Measurements from ENCODE around the gene REEP6.
"Not testable (repeated sequence)": the region's sequence is repeated elsewhere in the genome, so short reads cannot be mapped to it uniquely, and the experiment has no call there.

Gene REEP6

GRCh38 chr19:1519802-1520201 is 28.8 kb downstream of the REEP6 start:
- H2BK12ac ChIP-seq (ENCODE audit: low read length); H2BK15ac ChIP-seq (ENCODE audit: low read length); H3K9me3 ChIP-seq (replicated peaks in 1 of 2; ENCODE audit: control insufficient read depth in 2 of 2, insufficient read depth in 1 of 2, low read depth in 1 of 2, low read length in 2 of 2); H3K79me1 ChIP-seq (ENCODE audit: low read depth, low read length); H2BK120ac ChIP-seq (ENCODE audit: low read depth, low read length); H2AFZ ChIP-seq (ENCODE audit: low read length); H3K23ac ChIP-seq (ENCODE audit: low read depth, low read length, poor library complexity); H3K27ac ChIP-seq (replicated peaks; ENCODE audit: low read length); H2BK5ac ChIP-seq (ENCODE audit: low read length); H3K9ac ChIP-seq (ENCODE audit: low read depth, low read length, poor library complexity); H3K36me3 ChIP-seq (replicated peaks in 1 of 2; ENCODE audit: control insufficient read depth in 2 of 2, insufficient read depth in 2 of 2, low read length in 2 of 2); H3K4ac ChIP-seq (ENCODE audit: low read length); DNase-seq (ENCODE audit: low spot score); H4K91ac ChIP-seq (ENCODE audit: low read depth, low read length, poor library complexity); H3K4me1 ChIP-seq (ENCODE audit: control insufficient read depth in 2 of 2, insufficient read depth in 1 of 2, low read depth in 1 of 2, low read length in 2 of 2); H3K4me2 ChIP-seq (ENCODE audit: insufficient read depth, low read length, poor library complexity, severe bottlenecking): not testable (repeated sequence)
- peaks cover 7 to 66% (median 22%) of the 10 kb centered on the region in 3 experiments for H3K27me3 ChIP-seq (ENCODE audit: control insufficient read depth in 3 of 3, insufficient read depth in 3 of 3, low read depth in 1 of 3, low read length in 3 of 3)
- H3K18ac ChIP-seq (ENCODE audit: low read length) = peak overlapping the region; percentile 76
- peak overlapping the region; percentile 75 for H2AK5ac ChIP-seq (ENCODE audit: low read depth, low read length)
- H3K14ac ChIP-seq (ENCODE audit: low read length) = peak overlapping the region; percentile 56
- H3K4me3 ChIP-seq (ENCODE audit: low read length in 2 of 2) = peak overlapping the region in 1 of 2 donors; percentile 52
- no CpG with 5 or more reads among the region's 8 CpGs for WGBS, 2 donors (ENCODE audit: extremely low coverage in 2 of 2, insufficient read length in 2 of 2, insufficient replicate concordance in 1 of 2)
- peak overlapping the region; percentile 96 for H4K8ac ChIP-seq (ENCODE audit: low read depth, low read length)

GRCh38 chr19:1520203-1520780 is 29.3 kb downstream of the REEP6 start:
- no CpG with 5 or more reads among the region's 17 CpGs for WGBS, 2 donors (ENCODE audit: extremely low coverage in 2 of 2, insufficient read length in 2 of 2, insufficient replicate concordance in 1 of 2)
- H3K27ac ChIP-seq (replicated peaks; ENCODE audit: low read length) = no peak overlapping the region
- no peak for DNase-seq (ENCODE audit: low spot score)
- H2BK12ac ChIP-seq (ENCODE audit: low read length) = peak overlapping the region; percentile 73
- peak overlapping the region; percentile 44 for H3K9ac ChIP-seq (ENCODE audit: low read depth, low read length, poor library complexity)
- H2BK120ac ChIP-seq (ENCODE audit: low read depth, low read length) = no peak overlapping the region
- H3K23ac ChIP-seq (ENCODE audit: low read depth, low read length, poor library complexity) = no peak overlapping the region
- H4K8ac ChIP-seq (ENCODE audit: low read depth, low read length) = peak overlapping the region; percentile 96
- peaks cover 2% of the 10 kb centered on the region for H3K79me1 ChIP-seq (ENCODE audit: low read depth, low read length)
- peaks cover 8 to 66% (median 27%) of the 10 kb centered on the region in 3 experiments for H3K27me3 ChIP-seq (ENCODE audit: control insufficient read depth in 3 of 3, insufficient read depth in 3 of 3, low read depth in 1 of 3, low read length in 3 of 3)
- H3K9me3 ChIP-seq (replicated peaks in 1 of 2; ENCODE audit: control insufficient read depth in 2 of 2, insufficient read depth in 1 of 2, low read depth in 1 of 2, low read length in 2 of 2) = peaks cover 0 to 5% of the 10 kb centered on the region in 2 donors
- H4K91ac ChIP-seq (ENCODE audit: low read depth, low read length, poor library complexity) = no peak overlapping the region
- no peak overlapping the region for H2BK5ac ChIP-seq (ENCODE audit: low read length)
- H3K14ac ChIP-seq (ENCODE audit: low read length) = peak overlapping the region; percentile 56
- no peak overlapping the region for H3K4me2 ChIP-seq (ENCODE audit: insufficient read depth, low read length, poor library complexity, severe bottlenecking)
- no peak overlapping the region for H3K4ac ChIP-seq (ENCODE audit: low read length)
- H3K4me1 ChIP-seq (ENCODE audit: control insufficient read depth in 2 of 2, insufficient read depth in 1 of 2, low read depth in 1 of 2, low read length in 2 of 2) = peaks cover 4 to 6% of the 10 kb centered on the region in 2 donors
- H2AFZ ChIP-seq (ENCODE audit: low read length) = no peak overlapping the region
- H3K4me3 ChIP-seq (ENCODE audit: low read length in 2 of 2) = peak overlapping the region in 1 of 2 donors; percentile 52
- H2AK5ac ChIP-seq (ENCODE audit: low read depth, low read length) = peak overlapping the region; percentile 75
- peak overlapping the region; percentile 76 for H3K18ac ChIP-seq (ENCODE audit: low read length)
- no peaks in the 10 kb centered on the region for H3K36me3 ChIP-seq (replicated peaks in 1 of 2; ENCODE audit: control insufficient read depth in 2 of 2, insufficient read depth in 2 of 2, low read length in 2 of 2)
- H2BK15ac ChIP-seq (ENCODE audit: low read length) = peak overlapping the region; percentile 26

GRCh38 chr19:1521636-1522035 is 30.7 kb downstream of the REEP6 start:
- Histone ChIP-seq H3K23ac (ENCODE audit: low read depth, low read length, poor library complexity) (peak overlapping the region; percentile 52), H3K4me2 (ENCODE audit: insufficient read depth, low read length, poor library complexity, severe bottlenecking) (no peak overlapping the region), H4K91ac (ENCODE audit: low read depth, low read length, poor library complexity) (no peak overlapping the region), H3K9ac (ENCODE audit: low read depth, low read length, poor library complexity) (peak overlapping the region; percentile 21), H3K14ac (ENCODE audit: low read length) (peak overlapping the region; percentile 2), H2BK12ac (ENCODE audit: low read length) (peak overlapping the region; percentile 22), H2BK120ac (ENCODE audit: low read depth, low read length) (no peak overlapping the region), H3K9me3 (replicated peaks in 1 of 2; ENCODE audit: control insufficient read depth in 2 of 2, insufficient read depth in 1 of 2, low read depth in 1 of 2, low read length in 2 of 2) (peaks cover 0 to 5% of the 10 kb centered on the region in 2 donors), H3K4me3 (ENCODE audit: low read length in 2 of 2) (no peak overlapping the region), H2AFZ (ENCODE audit: low read length) (no peak overlapping the region), H2AK5ac (ENCODE audit: low read depth, low read length) (peak overlapping the region; percentile 24), H3K79me1 (ENCODE audit: low read depth, low read length) (peaks cover 2% of the 10 kb centered on the region), H3K27ac (replicated peaks; ENCODE audit: low read length) (no peak overlapping the region), H2BK15ac (ENCODE audit: low read length) (no peak overlapping the region), H3K27me3 (ENCODE audit: control insufficient read depth in 3 of 3, insufficient read depth in 3 of 3, low read depth in 1 of 3, low read length in 3 of 3) (peaks cover 8 to 64% (median 33%) of the 10 kb centered on the region in 3 experiments), H4K8ac (ENCODE audit: low read depth, low read length) (no peak overlapping the region), H3K18ac (ENCODE audit: low read length) (peak overlapping the region; percentile 17), H2BK5ac (ENCODE audit: low read length) (peak overlapping the region; percentile 29), H3K36me3 (replicated peaks in 1 of 2; ENCODE audit: control insufficient read depth in 2 of 2, insufficient read depth in 2 of 2, low read length in 2 of 2) (no peaks in the 10 kb centered on the region), H3K4me1 (ENCODE audit: control insufficient read depth in 2 of 2, insufficient read depth in 1 of 2, low read depth in 1 of 2, low read length in 2 of 2) (peaks cover 4 to 6% of the 10 kb centered on the region in 2 donors), H3K4ac (ENCODE audit: low read length) (no peak overlapping the region)
- WGBS, 2 donors (ENCODE audit: extremely low coverage in 2 of 2, insufficient read length in 2 of 2, insufficient replicate concordance in 1 of 2) = no CpG with 5 or more reads among the region's 14 CpGs
- DNase-seq (ENCODE audit: low spot score) = no peak

- no peak overlapping the region for H3K4ac ChIP-seq (ENCODE audit: low read length)
- no peak overlapping the region for H2BK120ac ChIP-seq (ENCODE audit: low read depth, low read length)
- no peak overlapping the region for H3K4me2 ChIP-seq (ENCODE audit: insufficient read depth, low read length, poor library complexity, severe bottlenecking)
- H3K27ac ChIP-seq (replicated peaks; ENCODE audit: low read length) = no peak overlapping the region
- no peak overlapping the region for H3K18ac ChIP-seq (ENCODE audit: low read length)
- H3K27me3 ChIP-seq (ENCODE audit: control insufficient read depth in 3 of 3, insufficient read depth in 3 of 3, low read depth in 1 of 3, low read length in 3 of 3) = peaks cover 8 to 62% (median 33%) of the 10 kb centered on the region in 3 experiments
- no peak overlapping the region for H3K4me3 ChIP-seq (ENCODE audit: low read length in 2 of 2)
- H3K79me1 ChIP-seq (ENCODE audit: low read depth, low read length) = peaks cover 2% of the 10 kb centered on the region
- H2AFZ ChIP-seq (ENCODE audit: low read length) = no peak overlapping the region
- H3K14ac ChIP-seq (ENCODE audit: low read length) = no peak overlapping the region
- no peak overlapping the region for H4K91ac ChIP-seq (ENCODE audit: low read depth, low read length, poor library complexity)
- no peak overlapping the region for H3K9ac ChIP-seq (ENCODE audit: low read depth, low read length, poor library complexity)
- H3K4me1 ChIP-seq (ENCODE audit: control insufficient read depth in 2 of 2, insufficient read depth in 1 of 2, low read depth in 1 of 2, low read length in 2 of 2) = peaks cover 4 to 6% of the 10 kb centered on the region in 2 donors
- no peak overlapping the region for H2BK12ac ChIP-seq (ENCODE audit: low read length)
- H2BK15ac ChIP-seq (ENCODE audit: low read length) = no peak overlapping the region
- DNase-seq (ENCODE audit: low spot score) = no peak
- peaks cover 0 to 5% of the 10 kb centered on the region in 2 donors for H3K9me3 ChIP-seq (replicated peaks in 1 of 2; ENCODE audit: control insufficient read depth in 2 of 2, insufficient read depth in 1 of 2, low read depth in 1 of 2, low read length in 2 of 2)
- H4K8ac ChIP-seq (ENCODE audit: low read depth, low read length) = no peak overlapping the region
- H3K23ac ChIP-seq (ENCODE audit: low read depth, low read length, poor library complexity) = peak overlapping the region; percentile 52
- no CpG with 5 or more reads among the region's 10 CpGs for WGBS, 2 donors (ENCODE audit: extremely low coverage in 2 of 2, insufficient read length in 2 of 2, insufficient replicate concordance in 1 of 2)
- H2BK5ac ChIP-seq (ENCODE audit: low read length) = peak overlapping the region; percentile 29
- peak overlapping the region; percentile 24 for H2AK5ac ChIP-seq (ENCODE audit: low read depth, low read length)
- no peaks in the 10 kb centered on the region for H3K36me3 ChIP-seq (replicated peaks in 1 of 2; ENCODE audit: control insufficient read depth in 2 of 2, insufficient read depth in 2 of 2, low read length in 2 of 2)
Observed at GRCh38 chr19:1522061-1522460, 31.1 kb downstream of the REEP6 start.

Measured in neuronal stem cell (in vitro differentiated cells).